Thyroid gland (tissue), 4 donors: ENCODE measurements around the gene C11orf24.

Experiments used
- CTCF ChIP-seq, 6 experiments: fragments of 200-600 bp in 3 of 6; fragments of 450-650 bp in 3 of 6; sonication (generic) in 3 of 6; IDR thresholded peaks; one replicate each; pipeline ENCODE4 v1.5.1; 2016 to 2019; ENCODE audit warnings: antibody characterized with exemption in 6 of 6, mild to moderate bottlenecking in 2 of 6, inconsistent platforms in 1 of 6, moderate library complexity in 1 of 6
- POLR2A ChIP-seq, 2 donors: fragments of 450-650 bp; IDR thresholded peaks; one replicate each; pipeline ENCODE4 v1.6.1; 2017; ENCODE audit warnings: antibody characterized with exemption in 2 of 2, mild to moderate bottlenecking in 2 of 2, moderate library complexity in 1 of 2

- TF ChIP-seq POLR2A (IDR thresholded peaks at IDR 0.05) (no peak), CTCF (IDR thresholded peaks at IDR 0.05) (no peak)
These were observed 17.4 kb downstream of the C11orf24 start for GRCh38 chr11:68254421-68254820.
